ENCODE measurements around the gene LRRC41. TPM values are rescaled to one million over a fixed set of nuclear protein-coding genes. Genes with fewer than 3 reads are reported as not detected.
A peak's percentile ranks its signal among the peaks of the same experiment; 100 is the strongest.

LRRC41 gene
- polyA plus RNA-seq, 1 of the 3 experiments (the other 2 are of a cell fraction) = 59.3 TPM

DNA sequence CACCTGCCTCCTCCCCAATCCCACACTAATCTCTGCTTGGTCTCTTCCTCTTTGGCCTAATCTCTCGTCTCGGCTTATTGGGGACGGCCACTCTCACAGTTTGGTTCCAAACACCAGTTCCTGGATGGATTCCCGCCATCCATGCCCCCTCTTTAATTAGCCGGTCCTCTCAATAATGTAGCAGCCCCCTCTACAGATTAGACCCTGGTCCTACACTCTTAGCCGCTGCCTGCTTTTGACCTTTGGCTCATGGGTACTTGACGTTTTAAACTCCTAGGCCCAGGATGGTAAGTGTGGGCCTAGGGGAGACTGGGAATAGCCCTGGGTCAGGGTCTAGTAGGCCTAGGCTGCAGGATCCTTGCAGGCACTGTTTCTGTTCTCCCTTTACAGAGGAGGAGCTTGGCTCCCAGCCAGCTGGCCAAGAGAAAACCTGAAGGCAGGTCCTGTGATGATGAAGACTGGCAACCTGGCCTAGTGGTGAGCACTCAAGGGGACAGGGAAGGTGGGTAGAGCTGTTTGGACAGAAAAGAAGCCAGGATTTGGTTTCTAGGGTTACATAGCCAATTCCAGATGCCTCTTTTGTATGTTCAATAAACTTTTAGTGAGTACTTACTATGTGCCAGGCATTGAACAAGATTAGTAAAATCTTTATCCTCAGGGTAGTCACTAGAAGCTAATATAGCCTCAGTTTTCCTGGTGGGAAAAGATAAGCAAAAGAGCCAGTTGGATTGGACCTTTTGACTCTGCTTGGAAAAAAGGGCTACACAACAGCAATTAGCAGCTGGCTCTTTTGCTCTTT is 55.1 kb downstream of the LRRC41 start:
- Histone ChIP-seq H3K9ac (peak overlapping the region; percentile 71; the same call in 1 of the 2 replicates), H3K27ac (ENCODE audit: low read depth in 2 of 2, low read length in 1 of 2) (no peak overlapping the region; a peak in 1 of 4 replicates), H3K79me2 (ENCODE audit: insufficient read depth) (peaks cover 27% of the 10 kb centered on the region), H3K9me2 (no peaks in the 10 kb centered on the region), H4K20me1 (ENCODE audit: insufficient read depth) (no peaks in the 10 kb centered on the region), H3K36me3 (replicated peaks in 1 of 2; ENCODE audit: control insufficient read depth in 1 of 2, insufficient read depth in 2 of 2, low read length in 1 of 2) (peaks cover 5 to 7% of the 10 kb centered on the region in 2 experiments), H3F3A (replicated peaks; ENCODE audit: insufficient read depth) (peaks cover 8% of the 10 kb centered on the region), H3K4me2 (peak overlapping the region; percentile 71), H3K27me3 (ENCODE audit: insufficient read depth) (no peaks in the 10 kb centered on the region), H2AFZ (ENCODE audit: low read depth) (peak overlapping the region; percentile 80; the same call in 1 of the 2 replicates), H3K4me3 (ENCODE audit: low read depth in 2 of 2, low read length in 1 of 2) (peak overlapping the region; percentile 63 to 70), H3K4me1 (ENCODE audit: control insufficient read depth in 1 of 2, insufficient read depth in 2 of 2, low read depth in 1 of 2, low read length in 1 of 2) (peaks cover 10 to 12% of the 10 kb centered on the region in 2 experiments; a peak in 2 of 4 replicates), H3K9me3 (no peaks in the 10 kb centered on the region)
- peak; percentile 53; the same call in 1 of the 2 replicates for TF ChIP-seq NFIC (IDR thresholded peaks at IDR 0.05; ENCODE audit: borderline replicate concordance)
- TF ChIP-seq, protein P1, sequence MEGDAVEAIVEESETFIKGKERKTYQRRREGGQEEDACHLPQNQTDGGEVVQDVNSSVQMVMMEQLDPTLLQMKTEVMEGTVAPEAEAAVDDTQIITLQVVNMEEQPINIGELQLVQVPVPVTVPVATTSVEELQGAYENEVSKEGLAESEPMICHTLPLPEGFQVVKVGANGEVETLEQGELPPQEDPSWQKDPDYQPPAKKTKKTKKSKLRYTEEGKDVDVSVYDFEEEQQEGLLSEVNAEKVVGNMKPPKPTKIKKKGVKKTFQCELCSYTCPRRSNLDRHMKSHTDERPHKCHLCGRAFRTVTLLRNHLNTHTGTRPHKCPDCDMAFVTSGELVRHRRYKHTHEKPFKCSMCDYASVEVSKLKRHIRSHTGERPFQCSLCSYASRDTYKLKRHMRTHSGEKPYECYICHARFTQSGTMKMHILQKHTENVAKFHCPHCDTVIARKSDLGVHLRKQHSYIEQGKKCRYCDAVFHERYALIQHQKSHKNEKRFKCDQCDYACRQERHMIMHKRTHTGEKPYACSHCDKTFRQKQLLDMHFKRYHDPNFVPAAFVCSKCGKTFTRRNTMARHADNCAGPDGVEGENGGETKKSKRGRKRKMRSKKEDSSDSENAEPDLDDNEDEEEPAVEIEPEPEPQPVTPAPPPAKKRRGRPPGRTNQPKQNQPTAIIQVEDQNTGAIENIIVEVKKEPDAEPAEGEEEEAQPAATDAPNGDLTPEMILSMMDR (IDR thresholded peaks at IDR 0.05) = peak; percentile 27; the same call in 1 of the 2 replicates
- TF ChIP-seq, protein P2, sequence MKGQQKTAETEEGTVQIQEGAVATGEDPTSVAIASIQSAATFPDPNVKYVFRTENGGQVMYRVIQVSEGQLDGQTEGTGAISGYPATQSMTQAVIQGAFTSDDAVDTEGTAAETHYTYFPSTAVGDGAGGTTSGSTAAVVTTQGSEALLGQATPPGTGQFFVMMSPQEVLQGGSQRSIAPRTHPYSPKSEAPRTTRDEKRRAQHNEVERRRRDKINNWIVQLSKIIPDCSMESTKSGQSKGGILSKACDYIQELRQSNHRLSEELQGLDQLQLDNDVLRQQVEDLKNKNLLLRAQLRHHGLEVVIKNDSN (IDR thresholded peaks at IDR 0.05; ENCODE audit: borderline replicate concordance, low read depth) = no peak
- WGBS (ENCODE audit: low lambda C conversion rate) = 2% methylated on average over 7 of the region's 7 CpGs
- DNase-seq = peak; percentile 55
- ChIA-PET CTCF (interaction anchor here (2.4 to 2.7 kb wide), 2 partner anchors 11 to 24 kb away, joined by 7 to 10 read pairs; no protein-coding TSS in a partner anchor), POLR2A (no interaction called here)

DNA sequence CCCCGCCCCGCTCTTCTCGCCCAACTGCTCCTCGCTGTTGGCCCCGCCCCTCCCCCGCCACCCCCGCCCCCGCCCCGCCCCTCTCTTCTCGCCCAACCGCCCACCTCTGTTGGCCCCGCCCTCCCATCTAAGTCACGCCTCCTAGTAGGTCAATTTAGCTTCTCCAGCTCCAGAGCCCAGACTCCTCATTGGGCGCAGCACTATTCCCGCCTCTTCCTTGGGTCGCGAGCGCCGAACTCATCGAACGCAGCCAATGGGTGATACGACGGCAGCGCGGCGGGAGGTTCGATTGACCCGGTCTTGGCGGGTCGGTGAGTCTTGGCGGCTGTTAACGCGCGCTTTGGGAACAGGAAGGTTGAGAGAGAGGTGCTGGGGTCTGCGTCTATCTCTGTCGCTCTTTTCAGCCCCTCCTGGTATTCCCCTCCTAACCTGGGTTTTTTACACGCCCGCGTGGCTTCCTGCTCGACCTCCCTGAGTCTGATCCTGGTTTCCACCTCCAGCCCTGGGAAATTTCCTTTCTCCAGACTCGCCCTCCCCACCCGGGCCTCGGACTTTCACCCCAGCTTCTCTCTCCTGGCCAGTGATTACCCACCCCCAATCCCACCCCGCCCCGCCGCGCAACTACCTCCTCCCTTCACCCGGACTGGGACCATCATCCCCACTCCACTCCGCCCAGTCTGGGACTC is 55.8 kb downstream of the LRRC41 start, which contains the start of gene RAD54L:
Gene RAD54L (plus strand): TSS at position 328 of the 686 bp plus-strand sequence. CDS start 643 bp downstream, outside the sequence.
- Histone ChIP-seq H3F3A (replicated peaks; ENCODE audit: insufficient read depth) (peaks cover 8% of the 10 kb centered on the region), H4K20me1 (ENCODE audit: insufficient read depth) (no peaks in the 10 kb centered on the region), H3K9me2 (no peaks in the 10 kb centered on the region), H3K9ac (peak within 1 kb of the TSS; percentile 75), H3K79me2 (ENCODE audit: insufficient read depth) (peaks cover 27% of the 10 kb centered on the region), H3K27me3 (ENCODE audit: insufficient read depth) (no peaks in the 10 kb centered on the region), H3K4me1 (ENCODE audit: control insufficient read depth in 1 of 2, insufficient read depth in 2 of 2, low read depth in 1 of 2, low read length in 1 of 2) (peaks cover 10 to 12% of the 10 kb centered on the region in 2 experiments; a peak in 2 of 4 replicates), H3K4me2 (peak within 1 kb of the TSS; percentile 82), H3K27ac (ENCODE audit: low read depth in 2 of 2, low read length in 1 of 2) (peak within 1 kb of the TSS; percentile 56 to 60), H2AFZ (ENCODE audit: low read depth) (peak within 1 kb of the TSS; percentile 90), H3K36me3 (replicated peaks in 1 of 2; ENCODE audit: control insufficient read depth in 1 of 2, insufficient read depth in 2 of 2, low read length in 1 of 2) (peaks cover 5 to 7% of the 10 kb centered on the region in 2 experiments), H3K9me3 (no peaks in the 10 kb centered on the region), H3K4me3 (ENCODE audit: low read depth in 2 of 2, low read length in 1 of 2) (peak within 1 kb of the TSS; percentile 65 to 89)
- POLR2A ChIA-PET = interaction anchor here (0.7 to 1.0 kb wide), 4 partner anchors 12 to 115 kb away, joined by 3 to 5 read pairs (median 3); partner anchors contain the start of genes LRRC41, PIK3R3 and UQCRH
- 4% methylated on average over 37 of the region's 49 CpGs for WGBS (ENCODE audit: low lambda C conversion rate)
- CTCF ChIA-PET = interaction anchor here (1.0 to 2.4 kb wide), 4 partner anchors 13 to 34 kb away, joined by 3 to 7 read pairs (median 4); no protein-coding TSS in a partner anchor
- DNase-seq = peak; percentile 97
- TF ChIP-seq EZH2phosphoT487 (IDR thresholded peaks at IDR 0.05; ENCODE audit: borderline replicate concordance, low read depth) = no peak
- TF ChIP-seq FOSL2 (IDR thresholded peaks at IDR 0.05; ENCODE audit: borderline replicate concordance, low read depth) = no peak
- TF ChIP-seq MEF2A (IDR thresholded peaks at IDR 0.05; ENCODE audit: borderline replicate concordance, low read depth) = no peak
- TF ChIP-seq RAD21 (IDR thresholded peaks at IDR 0.05; ENCODE audit: low read length) = no peak
- TF ChIP-seq SIN3A (IDR thresholded peaks at IDR 0.05; ENCODE audit: borderline replicate concordance, low read depth, low read length) = peak; percentile 100
- TF ChIP-seq, protein P3, sequence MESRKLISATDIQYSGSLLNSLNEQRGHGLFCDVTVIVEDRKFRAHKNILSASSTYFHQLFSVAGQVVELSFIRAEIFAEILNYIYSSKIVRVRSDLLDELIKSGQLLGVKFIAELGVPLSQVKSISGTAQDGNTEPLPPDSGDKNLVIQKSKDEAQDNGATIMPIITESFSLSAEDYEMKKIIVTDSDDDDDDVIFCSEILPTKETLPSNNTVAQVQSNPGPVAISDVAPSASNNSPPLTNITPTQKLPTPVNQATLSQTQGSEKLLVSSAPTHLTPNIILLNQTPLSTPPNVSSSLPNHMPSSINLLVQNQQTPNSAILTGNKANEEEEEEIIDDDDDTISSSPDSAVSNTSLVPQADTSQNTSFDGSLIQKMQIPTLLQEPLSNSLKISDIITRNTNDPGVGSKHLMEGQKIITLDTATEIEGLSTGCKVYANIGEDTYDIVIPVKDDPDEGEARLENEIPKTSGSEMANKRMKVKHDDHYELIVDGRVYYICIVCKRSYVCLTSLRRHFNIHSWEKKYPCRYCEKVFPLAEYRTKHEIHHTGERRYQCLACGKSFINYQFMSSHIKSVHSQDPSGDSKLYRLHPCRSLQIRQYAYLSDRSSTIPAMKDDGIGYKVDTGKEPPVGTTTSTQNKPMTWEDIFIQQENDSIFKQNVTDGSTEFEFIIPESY (IDR thresholded peaks at IDR 0.05; ENCODE audit: borderline replicate concordance, low read depth) = no peak
- TF ChIP-seq, protein P4, sequence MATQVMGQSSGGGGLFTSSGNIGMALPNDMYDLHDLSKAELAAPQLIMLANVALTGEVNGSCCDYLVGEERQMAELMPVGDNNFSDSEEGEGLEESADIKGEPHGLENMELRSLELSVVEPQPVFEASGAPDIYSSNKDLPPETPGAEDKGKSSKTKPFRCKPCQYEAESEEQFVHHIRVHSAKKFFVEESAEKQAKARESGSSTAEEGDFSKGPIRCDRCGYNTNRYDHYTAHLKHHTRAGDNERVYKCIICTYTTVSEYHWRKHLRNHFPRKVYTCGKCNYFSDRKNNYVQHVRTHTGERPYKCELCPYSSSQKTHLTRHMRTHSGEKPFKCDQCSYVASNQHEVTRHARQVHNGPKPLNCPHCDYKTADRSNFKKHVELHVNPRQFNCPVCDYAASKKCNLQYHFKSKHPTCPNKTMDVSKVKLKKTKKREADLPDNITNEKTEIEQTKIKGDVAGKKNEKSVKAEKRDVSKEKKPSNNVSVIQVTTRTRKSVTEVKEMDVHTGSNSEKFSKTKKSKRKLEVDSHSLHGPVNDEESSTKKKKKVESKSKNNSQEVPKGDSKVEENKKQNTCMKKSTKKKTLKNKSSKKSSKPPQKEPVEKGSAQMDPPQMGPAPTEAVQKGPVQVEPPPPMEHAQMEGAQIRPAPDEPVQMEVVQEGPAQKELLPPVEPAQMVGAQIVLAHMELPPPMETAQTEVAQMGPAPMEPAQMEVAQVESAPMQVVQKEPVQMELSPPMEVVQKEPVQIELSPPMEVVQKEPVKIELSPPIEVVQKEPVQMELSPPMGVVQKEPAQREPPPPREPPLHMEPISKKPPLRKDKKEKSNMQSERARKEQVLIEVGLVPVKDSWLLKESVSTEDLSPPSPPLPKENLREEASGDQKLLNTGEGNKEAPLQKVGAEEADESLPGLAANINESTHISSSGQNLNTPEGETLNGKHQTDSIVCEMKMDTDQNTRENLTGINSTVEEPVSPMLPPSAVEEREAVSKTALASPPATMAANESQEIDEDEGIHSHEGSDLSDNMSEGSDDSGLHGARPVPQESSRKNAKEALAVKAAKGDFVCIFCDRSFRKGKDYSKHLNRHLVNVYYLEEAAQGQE (IDR thresholded peaks at IDR 0.05; ENCODE audit: low read depth, low read length) = peak; percentile 53; the same call in 1 of the 2 replicates
- TF ChIP-seq EP300 (IDR thresholded peaks at IDR 0.05; ENCODE audit: borderline replicate concordance in 1 of 2, low read depth in 1 of 2, low read length in 1 of 2) = no peak
- TF ChIP-seq MXI1 (IDR thresholded peaks at IDR 0.05; ENCODE audit: low read depth, low read length) = peak; percentile 96
- no peak; the same call in 1 of the 2 replicates for TF ChIP-seq POLR2AphosphoS5 (IDR thresholded peaks at IDR 0.05; ENCODE audit: low read depth, low read length)
- TF ChIP-seq YY1 (IDR thresholded peaks at IDR 0.05; ENCODE audit: low read depth) = peak; percentile 47; the same call in 1 of the 2 replicates

Data from SK-N-SH (cell line).